Activated T-helper 2 cell treated with anti-CD3 and anti-CD28 coated beads, Interferon-gamma antibody, Interleukin-2, Interleukin-4, amounts not matched to agents 10 μg/mL and 5 μg/mL and 100 μg/mL, durations not matched to agents 14 hours and 24 hours and 36 hours (primary cell): ENCODE measurements around the gene C1QTNF2. TPM values are rescaled to one million over a fixed set of nuclear protein-coding genes. Genes with fewer than 3 reads are reported as not detected.

Source experiments
- DNase-seq: peaks from one replicate; pipeline ENCODE4 v3.0.0; 2021; ENCODE audit warnings: low spot score
- H3K27ac Mint-ChIP-seq: one replicate; pipeline ENCODE4 v1.8.0; 2021; ENCODE audit warnings: mixed read lengths
- H3K27me3 Mint-ChIP-seq: one replicate; pipeline ENCODE4 v1.8.0; 2021; ENCODE audit warnings: low read depth, mixed read lengths
- H3K36me3 Mint-ChIP-seq: one replicate; pipeline ENCODE4 v1.8.0; 2021; ENCODE audit warnings: low read depth, mixed read lengths
- H3K4me1 Mint-ChIP-seq: one replicate; pipeline ENCODE4 v1.8.0; 2021; ENCODE audit warnings: low read depth, mixed read lengths
- H3K4me3 Mint-ChIP-seq: one replicate; pipeline ENCODE4 v1.8.0; 2021; ENCODE audit warnings: low read depth, mild to moderate bottlenecking, moderate library complexity, mixed read lengths
- H3K9me3 Mint-ChIP-seq: one replicate; pipeline ENCODE4 v1.8.0; 2021; ENCODE audit warnings: mixed read lengths
- intact Hi-C: fragments of 100-400 bp; cut with micrococcal nuclease; formaldehyde crosslinking; loops from one replicate; pipeline ENCODE4 v1.15.1; 2023
- total RNA-seq: library from RNA; stranded (reverse); gene quantifications from 2 replicates; pipeline ENCODE4 v1.2.3, GENCODE V29; 2022

The C1QTNF2 gene
- total RNA-seq, 1 donor from 2014 or later = not detected

DNA sequence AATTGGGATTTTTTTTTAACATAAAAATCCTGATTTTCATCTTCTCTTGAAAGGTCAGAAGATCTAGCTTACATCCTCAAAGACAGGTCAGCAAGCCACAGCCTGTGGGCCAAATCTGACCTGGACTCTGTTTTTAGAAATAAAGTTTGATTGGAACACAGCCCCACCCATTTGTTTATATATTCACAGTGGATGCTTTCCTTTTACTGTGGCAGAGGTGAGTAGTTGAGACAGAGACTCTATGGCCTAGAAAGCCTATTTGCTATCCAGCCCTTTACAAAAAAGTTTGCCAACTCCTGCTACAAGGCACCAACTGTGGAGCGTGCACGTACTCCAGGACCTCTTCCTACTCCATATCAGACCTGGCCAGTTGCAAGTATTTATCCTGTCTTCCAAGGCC is 44.7 kb downstream of the C1QTNF2 start:
- no peak for DNase-seq
- Mint-ChIP-seq H3K27me3 (peaks cover 1% of the 10 kb centered on the region), H3K4me1 (no peaks in the 10 kb centered on the region), H3K9me3 (no peaks in the 10 kb centered on the region), H3K27ac (no peak overlapping the region), H3K36me3 (no peaks in the 10 kb centered on the region), H3K4me3 (no peak overlapping the region)
- intact Hi-C loops = no loop called here

DNA sequence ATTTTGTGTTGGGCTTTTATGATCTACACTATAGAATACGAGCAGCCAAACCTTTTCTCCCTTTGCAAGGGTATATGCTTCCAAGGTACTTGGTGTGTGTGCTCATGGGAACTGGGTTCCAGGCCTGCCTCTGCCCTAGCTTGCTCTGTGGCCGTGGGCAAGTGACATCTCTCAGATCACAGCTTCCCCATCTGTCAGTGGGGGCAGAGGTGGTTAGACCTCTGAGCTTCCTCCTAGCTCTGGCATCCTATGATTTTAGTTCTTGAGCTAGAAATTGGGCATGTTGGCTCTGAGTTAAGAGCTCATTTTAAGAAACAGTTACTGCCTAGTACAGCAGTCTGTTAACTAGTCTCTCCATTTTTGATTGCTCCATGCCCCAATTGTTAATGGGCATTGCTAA is 45.5 kb downstream of the C1QTNF2 start:
- H3K4me3 Mint-ChIP-seq = no peak overlapping the region
- H3K27me3 Mint-ChIP-seq = peaks cover 1% of the 10 kb centered on the region
- H3K9me3 Mint-ChIP-seq = no peaks in the 10 kb centered on the region
- no peak for DNase-seq
- intact Hi-C loops = no loop called here
- no peaks in the 10 kb centered on the region for H3K4me1 Mint-ChIP-seq
- no peak overlapping the region for H3K27ac Mint-ChIP-seq
- no peaks in the 10 kb centered on the region for H3K36me3 Mint-ChIP-seq

DNA sequence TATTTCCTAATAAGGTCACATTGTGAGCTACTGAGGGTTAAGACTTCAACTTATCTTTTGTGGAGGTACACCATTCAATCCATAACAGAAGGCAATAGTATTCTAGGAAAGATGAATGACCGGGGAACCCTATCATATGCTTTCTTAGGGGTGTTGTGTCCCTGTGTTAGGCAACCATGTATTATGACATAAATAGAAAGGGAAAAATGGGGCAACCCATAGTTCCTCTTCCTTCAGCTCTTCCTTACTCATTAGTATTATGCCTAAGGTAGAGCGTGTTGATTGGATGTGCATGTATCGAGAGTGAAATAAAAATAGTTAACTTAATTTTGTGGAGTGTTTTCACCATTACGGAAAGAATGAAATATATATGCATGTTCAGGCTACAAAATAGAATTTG is 52.0 kb downstream of the C1QTNF2 start:
- intact Hi-C loops = no loop called here
- no peak for DNase-seq
- no peaks in the 10 kb centered on the region for H3K9me3 Mint-ChIP-seq
- no peaks in the 10 kb centered on the region for H3K36me3 Mint-ChIP-seq
- H3K27me3 Mint-ChIP-seq = peaks cover 30% of the 10 kb centered on the region
- no peak overlapping the region for H3K27ac Mint-ChIP-seq
- H3K4me3 Mint-ChIP-seq = no peak overlapping the region
- H3K4me1 Mint-ChIP-seq = peaks cover 3% of the 10 kb centered on the region

DNA sequence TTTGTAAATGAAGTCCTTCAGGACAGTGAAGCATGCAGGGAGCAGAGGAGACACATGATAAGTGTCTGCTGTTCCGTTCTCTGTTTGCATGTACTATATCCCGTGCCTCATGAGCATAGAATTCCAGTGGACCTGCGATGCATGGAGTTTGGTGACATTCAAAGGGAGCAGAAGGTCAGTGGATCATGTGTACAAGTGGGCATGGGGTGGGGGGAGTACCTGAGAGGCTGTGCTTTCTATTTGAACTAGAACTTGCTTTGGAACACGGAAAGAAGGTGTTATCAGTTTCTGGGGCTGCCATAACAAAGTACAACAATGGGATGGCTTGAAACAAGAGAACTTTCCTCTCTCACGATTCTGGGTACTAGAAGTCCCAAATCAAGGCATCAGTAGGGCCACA is 53.0 kb downstream of the C1QTNF2 start:
- peaks cover 39% of the 10 kb centered on the region for H3K27me3 Mint-ChIP-seq
- no peaks in the 10 kb centered on the region for H3K36me3 Mint-ChIP-seq
- no peak for DNase-seq
- no peak overlapping the region for H3K4me3 Mint-ChIP-seq
- no peak overlapping the region for H3K27ac Mint-ChIP-seq
- H3K4me1 Mint-ChIP-seq = peaks cover 9% of the 10 kb centered on the region
- intact Hi-C loops = no loop called here
- H3K9me3 Mint-ChIP-seq = no peaks in the 10 kb centered on the region

DNA sequence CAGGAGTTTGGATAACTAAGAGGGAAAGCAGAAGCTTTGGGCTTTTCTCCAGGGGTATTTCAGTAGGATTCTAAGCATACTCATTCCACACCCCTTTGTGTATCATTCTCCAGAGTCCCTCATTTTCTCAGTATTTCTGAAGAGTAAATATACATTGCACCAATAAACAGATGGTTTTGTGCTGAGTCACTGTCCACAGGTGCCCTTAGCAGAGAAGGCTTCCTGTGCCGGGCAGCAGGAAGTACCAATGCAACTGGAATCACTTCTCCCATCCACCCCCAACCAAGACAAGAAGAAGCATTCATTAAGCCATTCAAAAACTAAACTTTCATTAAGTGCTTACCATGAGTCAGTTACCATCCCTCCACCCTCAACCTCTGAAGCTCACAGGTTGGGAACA is 54.5 kb downstream of the C1QTNF2 start:
- no peak for DNase-seq
- Mint-ChIP-seq H3K4me1 (peaks cover 9% of the 10 kb centered on the region), H3K27ac (no peak overlapping the region), H3K4me3 (no peak overlapping the region), H3K9me3 (no peaks in the 10 kb centered on the region), H3K36me3 (no peaks in the 10 kb centered on the region), H3K27me3 (peaks cover 47% of the 10 kb centered on the region)
- intact Hi-C loops = no loop called here

DNA sequence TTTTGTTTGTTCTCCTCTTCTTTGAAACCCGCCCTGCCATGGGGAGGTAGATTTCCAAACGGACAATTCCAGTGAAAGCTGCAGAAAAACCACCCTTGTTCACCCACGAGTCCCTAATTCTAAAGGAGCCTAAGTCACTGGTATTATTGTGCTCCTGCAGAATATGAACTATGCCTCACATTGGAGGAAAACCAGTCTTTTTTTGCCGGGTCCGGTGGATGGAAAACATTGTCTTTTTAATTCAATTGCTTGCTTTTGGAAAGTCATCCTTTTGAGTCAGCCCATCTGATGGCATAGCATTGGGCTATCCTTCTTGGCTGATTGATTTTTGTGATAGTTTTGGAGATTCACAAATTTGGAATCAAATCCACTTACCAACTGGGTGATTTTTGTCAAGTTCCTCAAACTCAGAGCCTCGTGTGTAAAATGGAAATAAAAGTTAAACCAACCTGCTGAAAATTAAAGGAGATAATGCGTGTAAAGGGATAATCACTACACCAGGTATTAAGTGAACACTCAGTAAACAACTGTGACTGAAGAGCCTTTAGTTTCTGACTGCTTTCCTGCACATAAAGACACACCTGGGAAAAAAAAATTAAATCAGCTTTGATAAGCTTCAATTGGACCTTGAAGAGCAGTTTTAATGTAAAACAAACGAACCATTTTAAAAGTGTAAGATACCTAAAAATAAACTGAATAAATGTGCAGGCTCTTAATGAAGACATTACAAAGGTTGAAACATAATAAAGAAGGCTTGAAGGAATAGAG is 57.3 kb downstream of the C1QTNF2 start:
- Mint-ChIP-seq H3K27ac (no peak overlapping the region), H3K36me3 (no peaks in the 10 kb centered on the region), H3K27me3 (peaks cover 66% of the 10 kb centered on the region), H3K9me3 (no peaks in the 10 kb centered on the region), H3K4me1 (peaks cover 9% of the 10 kb centered on the region), H3K4me3 (peak overlapping the region; percentile 80)
- DNase-seq = no peak
- intact Hi-C loops = no loop called here

DNA sequence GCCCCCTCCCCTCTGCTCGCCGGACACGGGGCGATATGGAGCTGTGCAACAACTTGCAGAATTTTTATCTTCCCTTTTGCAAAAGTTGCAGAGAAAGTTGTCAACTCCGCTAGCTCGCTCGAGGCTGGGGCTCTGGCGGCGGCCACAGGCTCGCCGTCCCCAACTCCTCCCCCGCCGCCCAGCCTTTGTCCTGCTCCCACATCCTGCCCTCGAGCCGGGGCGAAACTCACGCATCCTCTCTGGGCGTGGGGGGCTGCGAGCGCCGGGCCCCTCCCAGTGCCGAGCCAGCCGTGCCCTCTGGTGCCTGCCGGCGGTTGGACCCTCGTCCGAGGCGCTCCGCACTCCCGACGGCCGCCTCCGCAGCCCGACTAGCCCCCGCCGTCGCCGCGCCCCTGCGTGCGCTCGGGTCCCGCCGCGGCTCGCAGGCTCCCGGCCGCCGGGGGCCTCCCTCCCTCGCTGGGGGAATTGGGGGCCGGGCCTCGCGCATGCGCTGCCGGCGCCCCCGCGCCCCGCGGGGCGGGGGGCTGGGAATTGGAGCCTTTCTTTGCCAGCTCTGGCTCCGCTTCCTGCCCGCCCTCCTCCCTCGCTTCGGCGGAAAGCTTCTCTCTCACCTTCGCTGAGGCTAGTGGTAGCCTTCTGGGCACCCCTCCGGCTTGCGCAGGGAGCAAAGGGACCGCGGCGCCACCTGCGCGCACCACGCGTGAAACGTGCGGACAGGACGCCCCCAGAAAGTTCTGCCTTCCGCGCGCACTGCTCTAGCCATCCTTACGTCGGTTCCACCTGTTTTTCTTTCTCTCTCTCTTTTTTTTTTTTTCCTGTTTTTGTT is 58.1 kb downstream of the C1QTNF2 start, which contains the start of gene CCNJL:
Gene CCNJL, minus strand, starts transcription at position 431 of the 826 bp plus-strand sequence. CDS start 641 bp downstream, outside the sequence.
- Mint-ChIP-seq H3K36me3 (no peaks in the 10 kb centered on the region), H3K27me3 (peaks cover 69% of the 10 kb centered on the region), H3K4me1 (peaks cover 9% of the 10 kb centered on the region), H3K4me3 (peak within 1 kb of the TSS; percentile 80), H3K27ac (no peak within 1 kb of the TSS), H3K9me3 (no peaks in the 10 kb centered on the region)
- DNase-seq = no peak
- intact Hi-C loops = no loop called here

DNA sequence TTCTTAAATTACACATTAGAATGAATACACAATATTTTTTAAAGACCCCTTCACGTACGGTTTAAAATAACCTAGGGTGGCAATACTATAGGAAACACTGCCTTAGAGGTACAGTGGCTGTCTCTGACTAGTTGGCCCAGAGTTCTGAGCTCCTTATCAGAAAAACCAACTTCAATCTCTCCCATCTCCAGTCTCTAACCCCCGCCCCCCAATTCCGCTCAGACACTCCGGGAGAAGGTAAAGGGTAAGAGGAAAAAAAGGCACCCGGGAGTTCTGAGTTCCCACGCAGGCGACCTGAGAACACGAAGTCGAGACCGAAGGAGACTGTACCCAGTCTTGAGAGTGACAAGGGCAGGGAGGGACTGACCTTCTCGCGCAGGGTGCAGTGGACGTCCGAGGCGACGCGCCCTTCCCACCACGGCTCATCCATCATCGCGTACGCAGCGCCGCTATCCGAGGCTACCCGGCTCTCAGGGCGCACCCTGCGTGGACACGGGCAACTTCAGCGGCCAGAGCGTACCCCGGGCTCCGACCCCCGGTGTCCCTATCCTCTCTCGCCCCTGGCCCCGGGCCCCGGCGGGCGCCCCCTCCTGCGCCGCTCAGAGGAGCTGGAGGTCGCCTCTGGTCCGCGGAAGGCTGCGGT is 58.8 kb downstream of the C1QTNF2 start:
- no peaks in the 10 kb centered on the region for H3K9me3 Mint-ChIP-seq
- H3K36me3 Mint-ChIP-seq = no peaks in the 10 kb centered on the region
- intact Hi-C loops = no loop called here
- H3K27me3 Mint-ChIP-seq = peaks cover 64% of the 10 kb centered on the region
- DNase-seq = no peak
- peak overlapping the region; percentile 54 for H3K4me3 Mint-ChIP-seq
- no peak overlapping the region for H3K27ac Mint-ChIP-seq
- H3K4me1 Mint-ChIP-seq = peaks cover 9% of the 10 kb centered on the region

DNA sequence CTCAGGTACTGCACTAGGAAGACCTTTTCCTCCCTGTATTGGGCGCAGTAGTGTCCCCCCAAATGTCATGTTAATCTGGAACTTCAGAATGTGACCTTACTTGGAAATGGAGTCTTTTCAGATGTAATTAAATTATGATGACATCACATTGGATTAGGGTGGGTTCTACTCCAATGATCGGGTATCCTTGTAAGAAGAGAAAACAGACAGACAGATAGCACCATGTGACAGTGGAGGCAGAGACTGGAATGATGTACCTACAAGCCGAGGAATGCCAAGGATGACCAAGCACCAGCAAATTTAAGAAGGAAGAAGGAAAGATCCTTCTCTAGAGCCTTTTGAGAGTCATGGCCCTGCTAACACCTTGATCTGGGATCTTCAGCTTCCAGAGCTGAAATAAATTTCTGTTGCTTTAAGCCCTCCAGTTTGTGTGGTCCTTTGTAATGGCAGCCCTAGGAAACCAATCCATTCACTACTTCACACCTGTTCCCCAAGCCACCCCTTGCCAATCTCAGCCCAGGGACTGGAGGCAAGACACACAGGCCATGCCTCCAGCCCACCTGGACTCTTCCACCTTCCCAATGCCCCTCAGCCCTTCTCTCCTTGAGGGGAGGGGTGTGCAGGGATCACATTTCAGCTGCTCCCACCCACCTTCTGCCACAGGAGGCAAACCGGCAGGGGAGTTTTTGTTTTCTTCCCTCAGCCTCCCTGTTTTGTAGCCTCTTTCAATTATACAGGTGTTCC is 59.7 kb downstream of the C1QTNF2 start:
- Mint-ChIP-seq H3K27me3 (peaks cover 56% of the 10 kb centered on the region), H3K4me3 (no peak overlapping the region), H3K9me3 (no peaks in the 10 kb centered on the region), H3K36me3 (no peaks in the 10 kb centered on the region), H3K4me1 (peaks cover 5% of the 10 kb centered on the region), H3K27ac (no peak overlapping the region)
- intact Hi-C loops = no loop called here
- DNase-seq = no peak

DNA sequence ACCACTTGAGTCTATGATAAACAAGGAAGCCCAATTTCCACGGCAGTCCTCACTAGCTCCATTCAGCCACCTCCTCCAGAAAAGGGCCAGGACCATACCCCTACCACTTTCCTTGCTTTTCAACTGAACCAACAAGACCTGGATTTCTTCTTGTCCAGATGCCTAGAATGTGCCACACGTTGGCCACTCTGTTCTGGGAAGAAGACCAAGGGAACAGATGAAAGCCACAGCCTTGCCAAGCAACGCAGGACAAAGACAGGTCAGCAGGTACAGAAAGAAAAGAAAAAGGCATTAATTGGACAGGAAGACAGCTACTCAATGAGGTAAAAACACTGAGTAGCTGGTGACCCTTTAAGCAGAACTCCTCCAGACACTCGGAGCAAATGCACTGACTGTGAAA is 60.3 kb downstream of the C1QTNF2 start:
- H3K27ac Mint-ChIP-seq = no peak overlapping the region
- H3K27me3 Mint-ChIP-seq = peaks cover 54% of the 10 kb centered on the region
- H3K4me1 Mint-ChIP-seq = peaks cover 5% of the 10 kb centered on the region
- no peak overlapping the region for H3K4me3 Mint-ChIP-seq
- no peak for DNase-seq
- intact Hi-C loops = no loop called here
- H3K36me3 Mint-ChIP-seq = no peaks in the 10 kb centered on the region
- H3K9me3 Mint-ChIP-seq = no peaks in the 10 kb centered on the region

DNA sequence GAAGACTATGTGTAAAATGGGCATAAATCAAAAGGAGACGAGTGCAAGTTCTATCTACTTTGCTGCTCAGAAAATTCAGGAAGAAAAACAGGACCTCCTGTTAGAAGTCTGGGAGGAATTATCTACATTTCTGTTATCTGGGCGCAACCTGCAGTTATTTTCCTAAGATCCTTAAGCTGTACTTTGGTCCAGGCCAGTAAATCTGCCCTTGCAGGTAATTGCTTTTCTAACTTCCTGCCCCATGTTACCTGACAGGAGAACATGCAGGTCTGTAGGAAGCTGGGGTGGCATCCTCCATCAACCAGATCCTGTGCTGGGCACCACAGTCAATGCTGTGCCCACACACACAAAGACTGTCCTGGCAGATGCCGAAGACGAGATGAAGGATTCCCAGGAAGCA is 63.7 kb downstream of the C1QTNF2 start:
- H3K27ac Mint-ChIP-seq = no peak overlapping the region
- H3K36me3 Mint-ChIP-seq = no peaks in the 10 kb centered on the region
- intact Hi-C loops = no loop called here
- H3K4me1 Mint-ChIP-seq = no peaks in the 10 kb centered on the region
- H3K4me3 Mint-ChIP-seq = no peak overlapping the region
- peaks cover 35% of the 10 kb centered on the region for H3K27me3 Mint-ChIP-seq
- H3K9me3 Mint-ChIP-seq = no peaks in the 10 kb centered on the region
- DNase-seq = no peak

DNA sequence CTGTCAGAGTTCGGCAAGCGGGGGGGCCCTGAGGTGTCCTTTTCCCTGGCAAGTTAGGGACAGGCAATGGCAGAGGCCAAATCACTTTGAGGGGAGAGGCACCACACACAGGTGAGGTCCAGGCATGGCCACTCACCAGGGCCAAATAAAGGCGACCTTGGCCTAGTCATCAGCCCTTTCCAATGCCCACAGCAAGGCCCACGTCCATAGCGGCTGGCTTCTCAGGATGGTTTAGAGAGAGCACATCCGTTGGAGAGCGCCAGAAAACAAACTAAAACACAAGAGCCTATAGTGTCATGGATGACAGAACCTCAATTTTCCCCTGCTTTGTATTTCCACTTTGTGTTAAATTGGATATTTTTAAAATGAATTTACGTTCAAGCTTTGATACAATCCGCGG is 65.1 kb downstream of the C1QTNF2 start:
- DNase-seq = no peak
- H3K36me3 Mint-ChIP-seq = no peaks in the 10 kb centered on the region
- no peaks in the 10 kb centered on the region for H3K4me1 Mint-ChIP-seq
- intact Hi-C loops = no loop called here
- no peak overlapping the region for H3K27ac Mint-ChIP-seq
- peaks cover 21% of the 10 kb centered on the region for H3K27me3 Mint-ChIP-seq
- H3K4me3 Mint-ChIP-seq = no peak overlapping the region
- H3K9me3 Mint-ChIP-seq = no peaks in the 10 kb centered on the region
